SH-SY5Y (cell line): ENCODE measurements around the gene RABGAP1L.

Experiments used
- GATA2 ChIP-seq: IDR thresholded peaks from 2 replicates; pipeline ENCODE4 v1.6.1; 2011; ENCODE audit warnings: mild to moderate bottlenecking, low read depth, low read length
- GATA3 ChIP-seq: IDR thresholded peaks from 2 replicates; pipeline ENCODE4 v1.6.1; 2011; ENCODE audit warnings: low read depth, mild to moderate bottlenecking, low read length, moderate library complexity

Gene RABGAP1L

DNA sequence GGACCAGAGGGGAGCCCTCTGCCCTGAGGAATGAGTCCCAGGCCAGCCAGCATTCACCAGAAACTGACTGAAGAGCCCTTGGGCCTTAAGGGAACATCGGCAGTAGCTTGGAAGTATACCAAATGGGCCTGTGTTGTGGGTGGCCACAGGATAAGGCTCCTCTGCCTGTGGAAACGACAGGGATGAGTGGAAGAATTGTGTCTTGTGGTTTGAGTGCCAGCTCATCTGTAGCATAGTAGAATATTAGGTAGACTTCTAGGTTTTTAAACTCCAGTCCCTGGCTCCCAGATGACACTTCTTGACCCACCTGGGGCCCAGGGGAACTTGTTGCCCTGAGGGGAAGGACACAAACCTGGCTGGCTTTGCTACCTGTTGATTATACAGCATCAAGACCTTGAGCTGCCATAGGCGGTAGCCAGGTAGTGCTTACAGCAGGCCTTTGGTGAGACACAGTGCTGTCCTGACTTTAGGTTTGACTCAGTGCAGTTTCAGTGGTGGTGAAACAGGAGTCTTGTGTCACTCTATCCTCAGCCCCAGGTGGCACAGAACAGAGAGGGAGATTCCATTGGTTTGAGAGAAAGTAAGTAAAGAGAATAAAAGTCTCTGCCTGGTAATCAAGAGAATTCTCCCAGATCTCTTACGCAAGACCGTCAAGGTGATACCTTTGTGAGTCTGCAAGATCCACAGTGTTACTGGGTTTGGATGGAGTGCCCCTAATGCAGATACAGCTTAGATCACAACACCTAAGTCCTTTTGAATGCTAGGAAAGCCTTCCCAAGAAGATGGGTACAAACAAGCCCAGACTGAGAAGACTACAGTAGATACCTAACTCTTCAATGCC lies 50.2 kb downstream of the RABGAP1L start:
- TF ChIP-seq GATA2 (no peak), GATA3 (no peak)

GRCh38 chr1:174211486-174211885 lies 52.2 kb downstream of the RABGAP1L start:
- no peak for TF ChIP-seq GATA2
- no peak for TF ChIP-seq GATA3

GRCh38 chr1:174215766-174216165 lies 56.4 kb downstream of the RABGAP1L start:
- TF ChIP-seq GATA3 (no peak), GATA2 (no peak)

- TF ChIP-seq GATA3: no peak
Measured at GRCh38 chr1:174217248-174217647, 57.9 kb downstream of the RABGAP1L start.

DNA sequence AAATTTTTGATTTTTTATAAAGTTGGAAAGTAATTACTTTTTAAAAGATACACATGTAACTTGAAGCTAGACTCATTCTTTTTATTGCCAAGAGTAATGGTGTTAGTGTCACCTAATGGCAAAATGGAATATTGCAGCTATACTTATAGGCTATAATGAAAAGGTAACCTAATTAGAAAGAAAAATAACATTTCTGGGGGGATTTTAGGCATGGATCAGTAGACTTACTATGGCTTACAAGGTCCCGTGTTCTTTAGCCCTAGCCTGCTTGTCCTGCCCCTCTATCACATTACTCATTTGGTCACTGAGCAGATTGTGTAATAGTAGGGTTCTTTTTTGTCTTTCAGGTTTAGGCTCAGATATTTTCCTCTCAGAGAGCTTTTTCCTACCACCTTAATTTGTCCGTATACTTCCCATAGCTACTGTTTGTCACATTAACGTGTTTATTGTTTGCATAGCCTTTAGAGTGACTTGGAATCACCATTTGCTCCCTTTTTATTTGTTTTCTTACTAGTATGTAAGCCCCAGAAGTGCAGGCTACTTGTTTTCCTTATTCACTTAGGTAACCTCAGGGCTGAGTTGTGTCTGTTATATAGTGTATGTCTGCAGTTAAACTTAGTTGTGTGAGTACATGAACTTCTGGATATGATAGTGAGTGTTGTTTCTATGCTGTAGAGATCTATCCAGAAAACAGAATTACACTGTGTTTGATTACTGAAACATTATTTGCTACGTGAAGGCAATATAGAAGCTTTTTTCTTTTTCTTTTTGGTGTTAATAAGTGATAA lies 58.7 kb downstream of the RABGAP1L start:
- no peak for TF ChIP-seq GATA2
- TF ChIP-seq GATA3: no peak

DNA sequence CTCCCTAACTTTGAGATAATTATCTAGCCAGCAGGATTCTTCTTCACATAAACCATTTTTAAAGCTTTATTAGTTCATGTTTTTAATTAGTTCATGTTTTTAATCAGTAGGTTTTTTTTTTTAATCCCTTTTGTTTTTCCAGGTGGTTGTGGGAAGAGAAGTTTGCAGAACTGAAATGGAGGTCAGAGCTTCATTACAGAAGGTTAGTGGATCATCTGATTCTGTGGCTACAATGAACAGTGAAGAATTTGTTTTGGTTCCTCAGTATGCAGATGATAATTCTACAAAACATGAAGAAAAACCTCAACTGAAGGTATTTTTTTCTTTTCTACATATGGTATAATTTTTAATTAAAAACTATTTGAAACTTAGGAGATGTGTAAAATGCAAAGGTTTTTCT lies 59.7 kb downstream of the RABGAP1L start:
- TF ChIP-seq GATA3: no peak
- TF ChIP-seq GATA2: no peak

- no peak for TF ChIP-seq GATA3
- TF ChIP-seq GATA2: no peak
Measured at GRCh38 chr1:174219606-174220370, 60.5 kb downstream of the RABGAP1L start.

- TF ChIP-seq GATA2 (no peak), GATA3 (no peak)
Measured at GRCh38 chr1:174221681-174222080, 62.4 kb downstream of the RABGAP1L start.

DNA sequence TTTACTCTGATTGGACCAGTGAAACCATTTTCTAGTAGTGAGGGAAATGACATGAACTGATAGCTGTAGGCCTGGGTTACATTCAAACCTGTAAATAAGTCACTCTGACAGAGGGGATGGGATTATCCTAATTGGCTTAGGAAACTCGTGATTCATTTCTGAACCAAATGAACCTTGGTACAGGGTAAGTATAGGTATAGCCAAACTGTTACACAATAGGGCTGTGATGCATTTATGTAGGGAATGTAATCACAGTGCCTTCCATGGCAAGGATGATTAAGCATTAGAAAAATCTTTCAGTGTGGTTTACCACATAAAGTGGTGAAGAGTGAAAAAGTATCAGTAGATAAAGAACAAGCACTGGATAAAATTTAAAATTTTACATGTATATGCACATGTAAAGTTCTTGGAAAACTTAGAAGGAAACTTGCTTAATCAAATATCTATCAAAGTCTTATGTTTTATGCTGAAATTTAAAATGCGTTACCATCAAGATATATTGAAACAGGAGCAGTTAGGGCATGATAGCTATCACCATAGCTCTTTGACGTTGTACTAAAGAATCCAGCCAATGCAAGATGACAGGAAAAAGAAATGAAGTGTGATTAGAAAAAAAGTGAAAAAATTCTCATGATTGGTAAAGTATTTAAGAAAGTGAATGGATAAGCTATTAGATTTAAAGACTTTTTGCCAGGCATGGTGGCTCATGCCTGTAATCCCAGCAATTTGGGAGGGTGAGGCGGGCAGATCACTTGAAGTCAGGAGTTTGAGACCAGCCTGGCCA lies 63.0 kb downstream of the RABGAP1L start:
- TF ChIP-seq GATA2 (no peak), GATA3 (no peak)

DNA sequence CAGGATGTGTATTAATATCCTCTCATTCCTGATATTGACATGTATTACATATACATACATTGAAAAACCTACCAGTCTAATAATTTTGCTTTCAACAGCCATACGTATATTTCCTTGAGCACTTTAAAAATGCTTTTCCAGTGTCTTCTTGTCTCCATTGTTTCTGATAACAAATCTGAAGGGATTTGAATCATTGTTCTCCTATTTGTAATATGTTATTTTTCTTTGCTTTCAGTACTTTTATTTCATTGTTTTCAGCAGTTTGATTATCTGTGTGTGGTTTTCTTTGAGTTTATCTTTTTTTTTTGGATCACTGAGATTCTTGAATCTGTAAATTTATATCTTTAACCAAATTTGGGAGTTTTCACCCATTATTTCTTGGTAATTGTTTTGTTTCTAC lies 65.3 kb downstream of the RABGAP1L start:
- no peak for TF ChIP-seq GATA2

- TF ChIP-seq GATA3: no peak
- no peak for TF ChIP-seq GATA2
Measured at GRCh38 chr1:174225499-174226204, 66.3 kb downstream of the RABGAP1L start.

DNA sequence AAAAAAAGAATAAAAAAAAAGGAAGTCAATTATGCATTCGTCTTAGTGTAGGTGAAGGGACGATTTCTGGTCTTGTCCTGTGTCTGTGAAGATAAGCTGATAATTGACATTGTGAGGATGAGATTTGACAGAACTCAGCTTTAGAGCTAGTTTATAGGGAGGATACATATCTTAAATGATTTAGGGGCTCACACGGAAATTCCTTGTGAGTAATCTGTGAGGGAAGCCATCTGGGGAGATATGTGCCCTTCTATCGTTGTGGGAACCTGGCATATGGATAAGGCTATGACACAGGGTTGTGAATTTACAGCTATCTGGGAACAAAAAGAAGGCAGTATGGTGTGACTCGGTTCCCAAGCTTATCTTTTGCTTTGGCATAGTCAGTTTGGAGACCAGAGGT lies 71.1 kb downstream of the RABGAP1L start:
- TF ChIP-seq GATA3 (no peak), GATA2 (no peak)

- TF ChIP-seq GATA3 (no peak), GATA2 (no peak)
Measured at GRCh38 chr1:174232761-174233160, 73.4 kb downstream of the RABGAP1L start.

- TF ChIP-seq GATA2 (no peak), GATA3 (no peak)
Measured at GRCh38 chr1:174239541-174239940, 80.2 kb downstream of the RABGAP1L start.
